ENCODE results near the gene TSEN54. TPM values are rescaled to one million over a fixed set of nuclear protein-coding genes. Genes with fewer than 3 reads are reported as not detected.

The TSEN54 gene
- total and polyA plus RNA-seq, 2 experiments from 2014 or later, result 45.9 to 62.5 TPM

DNA sequence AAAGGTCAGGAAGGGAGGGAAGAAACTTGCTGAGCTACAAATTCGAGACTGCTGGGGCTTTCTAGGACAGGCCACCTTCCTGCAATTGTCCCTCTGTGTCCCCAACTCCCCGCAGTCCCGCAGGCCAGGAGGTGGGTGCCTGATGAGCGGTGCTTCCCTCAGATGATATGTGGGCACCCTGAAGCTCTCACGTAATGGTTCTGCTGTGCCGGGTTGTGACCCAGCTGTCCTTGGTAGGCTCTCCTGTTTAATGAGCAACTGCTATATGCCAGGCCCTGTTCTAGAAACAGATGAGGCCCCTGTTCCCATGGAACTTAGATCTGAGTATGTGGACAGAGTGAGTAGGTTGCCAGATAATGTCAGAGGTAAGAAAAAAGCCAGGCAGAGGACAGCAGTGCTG lies 49.3 kb downstream of the TSEN54 start:
- Mint-ChIP-seq H3K27me3 (ENCODE audit: insufficient read depth, low read depth, poor library complexity) (peaks cover 2% of the 10 kb centered on the region), H3K27ac (no peak overlapping the region), H3K36me3 (ENCODE audit: low read depth) (no peaks in the 10 kb centered on the region), H3K9me3 (no peaks in the 10 kb centered on the region), H3K4me3 (no peak overlapping the region), H3K4me1 (no peaks in the 10 kb centered on the region)
- Histone ChIP-seq H3K36me3 (ENCODE audit: insufficient read depth) (no peaks in the 10 kb centered on the region; the same call in 1 of the 2 replicates), H3K4me1 (ENCODE audit: insufficient read depth) (no peaks in the 10 kb centered on the region), H3K4me2 (no peak overlapping the region), H3K9me2 (ENCODE audit: insufficient read depth) (no peaks in the 10 kb centered on the region), H3K27me3 (ENCODE audit: insufficient read depth) (no peaks in the 10 kb centered on the region), H4K20me1 (replicated peaks; ENCODE audit: insufficient read depth) (no peaks in the 10 kb centered on the region), H3K4me3 (no peak overlapping the region), H3K79me2 (replicated peaks; ENCODE audit: insufficient read depth) (no peaks in the 10 kb centered on the region), H3F3A (replicated peaks; ENCODE audit: low read depth) (no peaks in the 10 kb centered on the region), H2AFZ (no peak overlapping the region), H3K27ac (ENCODE audit: low read depth) (no peak overlapping the region)
- TF ChIP-seq, protein P1, sequence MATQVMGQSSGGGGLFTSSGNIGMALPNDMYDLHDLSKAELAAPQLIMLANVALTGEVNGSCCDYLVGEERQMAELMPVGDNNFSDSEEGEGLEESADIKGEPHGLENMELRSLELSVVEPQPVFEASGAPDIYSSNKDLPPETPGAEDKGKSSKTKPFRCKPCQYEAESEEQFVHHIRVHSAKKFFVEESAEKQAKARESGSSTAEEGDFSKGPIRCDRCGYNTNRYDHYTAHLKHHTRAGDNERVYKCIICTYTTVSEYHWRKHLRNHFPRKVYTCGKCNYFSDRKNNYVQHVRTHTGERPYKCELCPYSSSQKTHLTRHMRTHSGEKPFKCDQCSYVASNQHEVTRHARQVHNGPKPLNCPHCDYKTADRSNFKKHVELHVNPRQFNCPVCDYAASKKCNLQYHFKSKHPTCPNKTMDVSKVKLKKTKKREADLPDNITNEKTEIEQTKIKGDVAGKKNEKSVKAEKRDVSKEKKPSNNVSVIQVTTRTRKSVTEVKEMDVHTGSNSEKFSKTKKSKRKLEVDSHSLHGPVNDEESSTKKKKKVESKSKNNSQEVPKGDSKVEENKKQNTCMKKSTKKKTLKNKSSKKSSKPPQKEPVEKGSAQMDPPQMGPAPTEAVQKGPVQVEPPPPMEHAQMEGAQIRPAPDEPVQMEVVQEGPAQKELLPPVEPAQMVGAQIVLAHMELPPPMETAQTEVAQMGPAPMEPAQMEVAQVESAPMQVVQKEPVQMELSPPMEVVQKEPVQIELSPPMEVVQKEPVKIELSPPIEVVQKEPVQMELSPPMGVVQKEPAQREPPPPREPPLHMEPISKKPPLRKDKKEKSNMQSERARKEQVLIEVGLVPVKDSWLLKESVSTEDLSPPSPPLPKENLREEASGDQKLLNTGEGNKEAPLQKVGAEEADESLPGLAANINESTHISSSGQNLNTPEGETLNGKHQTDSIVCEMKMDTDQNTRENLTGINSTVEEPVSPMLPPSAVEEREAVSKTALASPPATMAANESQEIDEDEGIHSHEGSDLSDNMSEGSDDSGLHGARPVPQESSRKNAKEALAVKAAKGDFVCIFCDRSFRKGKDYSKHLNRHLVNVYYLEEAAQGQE (IDR thresholded peaks at IDR 0.05; ENCODE audit: unreplicated experiment), result no peak
- TF ChIP-seq CREB1 (CRISPR knock-in tag; IDR thresholded peaks at IDR 0.05; ENCODE audit: low read depth) (no peak), ZNF331 (CRISPR knock-in tag; IDR thresholded peaks at IDR 0.05; ENCODE audit: low read depth) (no peak), NANOG (IDR thresholded peaks at IDR 0.05; ENCODE audit: borderline replicate concordance) (no peak)
- no peak for DNase-seq (ENCODE audit: low spot score)
- no peak for ATAC-seq

DNA sequence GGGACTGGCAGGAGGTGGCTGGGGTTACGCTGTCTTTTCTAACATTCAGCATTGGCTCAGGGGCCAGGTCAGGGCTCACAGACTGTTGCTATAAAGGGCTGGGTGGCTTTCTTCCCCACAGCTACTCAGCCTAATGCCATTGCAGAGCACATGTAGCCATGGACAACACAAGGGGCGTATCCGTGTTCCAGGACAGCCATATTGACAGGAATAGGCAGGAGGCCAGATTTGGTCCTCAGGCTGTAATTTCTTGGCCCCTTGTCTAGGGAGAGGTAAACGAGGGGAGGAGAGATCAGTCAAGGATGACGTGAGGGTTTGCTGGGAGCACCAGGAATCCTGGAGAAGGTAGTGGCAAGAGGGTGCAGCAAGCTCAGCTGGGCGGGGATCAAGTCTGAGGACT lies 50.1 kb downstream of the TSEN54 start:
- no peak overlapping the region for H3K27ac ChIP-seq (ENCODE audit: low read depth)
- H3K27me3 ChIP-seq (ENCODE audit: insufficient read depth), result no peaks in the 10 kb centered on the region
- no peaks in the 10 kb centered on the region for H3K9me2 ChIP-seq (ENCODE audit: insufficient read depth)
- DNase-seq (ENCODE audit: low spot score) (no peak), ATAC-seq (no peak)
- Mint-ChIP-seq H3K36me3 (ENCODE audit: low read depth) (no peaks in the 10 kb centered on the region), H3K27ac (no peak overlapping the region), H3K4me1 (no peaks in the 10 kb centered on the region), H3K4me3 (no peak overlapping the region), H3K9me3 (no peaks in the 10 kb centered on the region), H3K27me3 (ENCODE audit: insufficient read depth, low read depth, poor library complexity) (peaks cover 2% of the 10 kb centered on the region)
- no peaks in the 10 kb centered on the region for H4K20me1 ChIP-seq (replicated peaks; ENCODE audit: insufficient read depth)
- H3K4me2 ChIP-seq, result no peak overlapping the region
- no peak overlapping the region for H3K4me3 ChIP-seq
- no peaks in the 10 kb centered on the region for H3K4me1 ChIP-seq (ENCODE audit: insufficient read depth)
- no peaks in the 10 kb centered on the region; the same call in 1 of the 2 replicates for H3K36me3 ChIP-seq (ENCODE audit: insufficient read depth)
- no peak overlapping the region for H2AFZ ChIP-seq
- H3F3A ChIP-seq (replicated peaks; ENCODE audit: low read depth), result no peaks in the 10 kb centered on the region
- H3K79me2 ChIP-seq (replicated peaks; ENCODE audit: insufficient read depth), result no peaks in the 10 kb centered on the region
- no peak for TF ChIP-seq POLR2AphosphoS5 (IDR thresholded peaks at IDR 0.05; ENCODE audit: low read depth)
- no peak for TF ChIP-seq STAT1 (IDR thresholded peaks at IDR 0.05; ENCODE audit: unreplicated experiment)
- TF ChIP-seq CREB1 (CRISPR knock-in tag; IDR thresholded peaks at IDR 0.05; ENCODE audit: low read depth), result no peak
- TF ChIP-seq ZNF114 (CRISPR knock-in tag; IDR thresholded peaks at IDR 0.05), result no peak
- no peak for TF ChIP-seq JUNB (IDR thresholded peaks at IDR 0.05; ENCODE audit: unreplicated experiment)
- TF ChIP-seq EZH2 (IDR thresholded peaks at IDR 0.05; ENCODE audit: low read depth, unreplicated experiment), result no peak
- TF ChIP-seq, protein P1 (IDR thresholded peaks at IDR 0.05; ENCODE audit: unreplicated experiment), result no peak
- TF ChIP-seq EZH2phosphoT487 (IDR thresholded peaks at IDR 0.05; ENCODE audit: unreplicated experiment), result no peak
- no peak for TF ChIP-seq ZNF331 (CRISPR knock-in tag; IDR thresholded peaks at IDR 0.05; ENCODE audit: low read depth)
- TF ChIP-seq, protein P2, sequence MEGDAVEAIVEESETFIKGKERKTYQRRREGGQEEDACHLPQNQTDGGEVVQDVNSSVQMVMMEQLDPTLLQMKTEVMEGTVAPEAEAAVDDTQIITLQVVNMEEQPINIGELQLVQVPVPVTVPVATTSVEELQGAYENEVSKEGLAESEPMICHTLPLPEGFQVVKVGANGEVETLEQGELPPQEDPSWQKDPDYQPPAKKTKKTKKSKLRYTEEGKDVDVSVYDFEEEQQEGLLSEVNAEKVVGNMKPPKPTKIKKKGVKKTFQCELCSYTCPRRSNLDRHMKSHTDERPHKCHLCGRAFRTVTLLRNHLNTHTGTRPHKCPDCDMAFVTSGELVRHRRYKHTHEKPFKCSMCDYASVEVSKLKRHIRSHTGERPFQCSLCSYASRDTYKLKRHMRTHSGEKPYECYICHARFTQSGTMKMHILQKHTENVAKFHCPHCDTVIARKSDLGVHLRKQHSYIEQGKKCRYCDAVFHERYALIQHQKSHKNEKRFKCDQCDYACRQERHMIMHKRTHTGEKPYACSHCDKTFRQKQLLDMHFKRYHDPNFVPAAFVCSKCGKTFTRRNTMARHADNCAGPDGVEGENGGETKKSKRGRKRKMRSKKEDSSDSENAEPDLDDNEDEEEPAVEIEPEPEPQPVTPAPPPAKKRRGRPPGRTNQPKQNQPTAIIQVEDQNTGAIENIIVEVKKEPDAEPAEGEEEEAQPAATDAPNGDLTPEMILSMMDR (conservative IDR thresholded peaks at IDR 0.05; ENCODE audit: low read depth in 2 of 2), result no peak
- TF ChIP-seq NANOG (IDR thresholded peaks at IDR 0.05; ENCODE audit: borderline replicate concordance), result no peak
- TF ChIP-seq, protein P3, sequence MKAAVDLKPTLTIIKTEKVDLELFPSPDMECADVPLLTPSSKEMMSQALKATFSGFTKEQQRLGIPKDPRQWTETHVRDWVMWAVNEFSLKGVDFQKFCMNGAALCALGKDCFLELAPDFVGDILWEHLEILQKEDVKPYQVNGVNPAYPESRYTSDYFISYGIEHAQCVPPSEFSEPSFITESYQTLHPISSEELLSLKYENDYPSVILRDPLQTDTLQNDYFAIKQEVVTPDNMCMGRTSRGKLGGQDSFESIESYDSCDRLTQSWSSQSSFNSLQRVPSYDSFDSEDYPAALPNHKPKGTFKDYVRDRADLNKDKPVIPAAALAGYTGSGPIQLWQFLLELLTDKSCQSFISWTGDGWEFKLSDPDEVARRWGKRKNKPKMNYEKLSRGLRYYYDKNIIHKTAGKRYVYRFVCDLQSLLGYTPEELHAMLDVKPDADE (IDR thresholded peaks at IDR 0.05), result no peak

Data from GM23338 (cell line).